ENCODE results near the gene GPT2.

Gene GPT2

GRCh38 chr16:46970089-46970488, 85.9 kb downstream of the GPT2 start:
- Histone ChIP-seq H3K27ac (replicated peaks) (no peak overlapping the region), H3K4me3 (replicated peaks; ENCODE audit: insufficient read depth, low read length) (no peak overlapping the region), H3K27me3 (ENCODE audit: insufficient read depth, poor library complexity, severe bottlenecking) (no peaks in the 10 kb centered on the region)
- no peak for DNase-seq (ENCODE audit: low read depth in 1 of 2, low spot score in 1 of 2)
- no peak for TF ChIP-seq SPI1 (IDR thresholded peaks at IDR 0.05; ENCODE audit: borderline replicate concordance, low read depth)
- TF ChIP-seq CTCF (IDR thresholded peaks at IDR 0.05; ENCODE audit: insufficient read depth, low read length): no peak
- TF ChIP-seq REST (IDR thresholded peaks at IDR 0.05; ENCODE audit: insufficient replicate concordance, low read depth): no peak
- no peak for TF ChIP-seq GABPA (IDR thresholded peaks at IDR 0.05; ENCODE audit: low read depth)
- TF ChIP-seq POLR2AphosphoS5 (IDR thresholded peaks at IDR 0.05; ENCODE audit: low read depth): no peak

DNA sequence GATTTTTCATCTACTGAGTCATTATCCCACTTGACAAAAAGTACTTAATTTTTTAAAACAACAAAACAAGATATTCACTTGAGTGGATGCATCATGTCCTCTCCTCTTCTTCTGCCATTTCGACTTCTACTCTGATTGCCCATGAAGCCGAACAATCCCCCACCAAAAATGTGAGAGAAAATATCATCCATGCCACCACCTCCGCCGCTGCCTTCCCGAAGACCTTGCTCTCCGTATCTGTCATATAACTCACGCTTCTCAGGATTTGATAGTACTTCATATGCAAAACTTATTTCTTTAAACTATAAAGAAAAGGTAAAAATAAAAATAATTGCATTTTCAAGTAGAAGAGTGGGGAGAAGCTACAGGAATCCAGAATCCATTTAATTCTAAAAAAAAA, 87.1 kb downstream of the GPT2 start:
- Histone ChIP-seq H3K27me3 (ENCODE audit: insufficient read depth, poor library complexity, severe bottlenecking) (no peaks in the 10 kb centered on the region), H3K4me3 (replicated peaks; ENCODE audit: insufficient read depth, low read length) (no peak overlapping the region), H3K27ac (replicated peaks) (no peak overlapping the region)
- no peak for DNase-seq (ENCODE audit: low read depth in 1 of 2, low spot score in 1 of 2)
- TF ChIP-seq SPI1 (IDR thresholded peaks at IDR 0.05; ENCODE audit: borderline replicate concordance, low read depth): no peak
- TF ChIP-seq GABPA (IDR thresholded peaks at IDR 0.05; ENCODE audit: low read depth): no peak
- TF ChIP-seq REST (IDR thresholded peaks at IDR 0.05; ENCODE audit: insufficient replicate concordance, low read depth): no peak
- TF ChIP-seq CTCF (IDR thresholded peaks at IDR 0.05; ENCODE audit: insufficient read depth, low read length): no peak
- no peak for TF ChIP-seq POLR2AphosphoS5 (IDR thresholded peaks at IDR 0.05; ENCODE audit: low read depth)

GRCh38 chr16:46972429-46973206, 88.5 kb downstream of the GPT2 start:
- Histone ChIP-seq H3K4me3 (replicated peaks; ENCODE audit: insufficient read depth, low read length) (peak overlapping the region; percentile 93), H3K27me3 (ENCODE audit: insufficient read depth, poor library complexity, severe bottlenecking) (no peaks in the 10 kb centered on the region), H3K27ac (replicated peaks) (peak overlapping the region; percentile 86)
- TF ChIP-seq GABPA (IDR thresholded peaks at IDR 0.05; ENCODE audit: low read depth) (peak; percentile 45; the same call in 1 of the 2 replicates), SPI1 (IDR thresholded peaks at IDR 0.05; ENCODE audit: borderline replicate concordance, low read depth) (peak; percentile 64; the same call in 1 of the 2 replicates), REST (IDR thresholded peaks at IDR 0.05; ENCODE audit: insufficient replicate concordance, low read depth) (no peak), POLR2AphosphoS5 (IDR thresholded peaks at IDR 0.05; ENCODE audit: low read depth) (no peak), CTCF (IDR thresholded peaks at IDR 0.05; ENCODE audit: insufficient read depth, low read length) (no peak)
- DNase-seq (ENCODE audit: low read depth in 1 of 2, low spot score in 1 of 2): peak in 1 of 2 experiments; percentile 13
